Inferior parietal cortex (tissue), 1 donor: ENCODE results near the gene EDIL3.
"Not testable (repeated sequence)": the region's sequence is repeated elsewhere in the genome, so short reads cannot be mapped to it uniquely, and the experiment has no call there.

Experiments
- DNase-seq: peaks from one replicate; pipeline ENCODE4 v3.0.0-alpha.2; 2016; ENCODE audit errors: extremely low spot score

The EDIL3 gene

GRCh38 chr5:84181093-84181492 is 203.6 kb downstream of the EDIL3 start:
- DNase-seq = no peak

DNA sequence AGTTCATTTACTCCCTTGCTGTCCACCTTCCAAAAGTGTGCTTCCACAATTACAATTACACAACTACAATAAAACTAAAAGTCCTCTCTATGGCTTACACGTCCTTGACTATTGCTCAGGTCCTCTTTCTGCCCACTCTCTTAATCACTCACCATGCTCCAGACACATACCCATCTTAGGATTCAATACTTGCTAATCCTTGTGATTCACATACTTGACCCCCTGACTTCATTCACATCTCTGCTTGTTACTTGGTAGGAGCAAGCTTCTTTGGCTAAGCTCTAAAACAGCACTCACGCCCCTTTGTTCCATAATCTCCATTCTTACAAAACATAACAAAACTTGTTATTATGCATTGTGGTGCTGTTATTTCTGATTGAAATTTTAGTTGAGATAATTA is 215.8 kb downstream of the EDIL3 start:
- no peak for DNase-seq

- DNase-seq = no peak
These were observed 221.0 kb downstream of the EDIL3 start for GRCh38 chr5:84163671-84164070.

DNA sequence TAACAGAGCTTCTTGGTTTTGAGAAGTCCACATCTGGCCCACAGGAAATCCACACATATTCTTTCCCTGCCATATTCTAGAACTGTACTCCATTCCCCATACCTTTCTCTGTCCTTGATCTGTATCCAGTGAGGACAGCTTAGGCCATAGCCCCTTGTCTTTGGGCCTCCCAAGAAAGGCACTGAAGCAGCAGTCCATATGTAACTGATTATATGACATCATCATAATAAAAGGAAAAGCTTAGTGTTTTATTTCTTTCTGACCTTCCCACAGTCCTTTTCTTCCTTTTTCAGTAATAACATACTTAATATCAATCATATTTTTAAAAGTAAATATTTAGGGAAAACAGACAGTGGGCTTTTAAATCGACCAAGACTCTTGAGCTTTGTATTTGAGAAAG is 222.0 kb downstream of the EDIL3 start:
- no peak for DNase-seq

GRCh38 chr5:84160650-84161049 is 224.0 kb downstream of the EDIL3 start:
- not testable (repeated sequence) for DNase-seq

DNA sequence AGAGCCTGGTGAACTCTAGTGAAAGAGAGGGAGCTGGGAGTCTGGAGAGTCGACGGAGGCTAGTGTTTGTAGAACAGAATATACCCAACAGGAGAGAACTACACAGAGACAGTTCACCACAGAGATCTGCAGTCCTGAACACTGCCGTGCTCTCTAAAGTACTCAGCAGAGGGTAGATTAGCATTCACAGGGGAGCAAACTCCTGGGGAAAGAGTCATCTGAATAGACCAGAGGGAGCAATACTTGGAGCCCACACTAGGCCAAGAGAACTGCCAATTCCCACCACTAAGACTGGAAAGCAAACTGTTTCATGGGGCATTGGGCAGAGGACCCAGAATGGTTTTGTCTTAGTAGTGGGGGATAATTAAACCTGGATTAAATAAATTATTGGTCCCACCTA is 235.6 kb downstream of the EDIL3 start:
- no peak for DNase-seq

GRCh38 chr5:84148651-84149050 is 236.0 kb downstream of the EDIL3 start:
- no peak for DNase-seq

GRCh38 chr5:84137541-84137940 is 247.1 kb downstream of the EDIL3 start:
- DNase-seq = no peak

DNA sequence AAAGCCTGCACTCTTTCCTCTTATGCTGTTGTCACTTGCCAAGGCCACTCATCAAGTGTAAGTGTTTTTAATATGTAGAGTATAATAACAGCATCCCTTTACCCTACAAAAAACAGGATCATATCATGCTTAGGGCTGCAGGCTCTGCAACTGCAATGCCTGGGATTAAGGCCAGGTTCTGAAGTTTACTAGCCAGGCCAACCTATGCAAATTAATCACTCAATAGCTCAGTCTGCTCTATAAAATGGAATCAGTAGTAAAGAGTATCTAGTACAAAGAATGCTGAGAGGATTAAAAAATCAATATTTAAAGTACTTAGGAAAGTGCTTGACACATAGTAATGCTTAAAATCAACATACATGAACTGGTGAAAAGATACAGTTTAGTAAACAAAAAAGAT is 253.3 kb downstream of the EDIL3 start:
- no peak for DNase-seq

DNA sequence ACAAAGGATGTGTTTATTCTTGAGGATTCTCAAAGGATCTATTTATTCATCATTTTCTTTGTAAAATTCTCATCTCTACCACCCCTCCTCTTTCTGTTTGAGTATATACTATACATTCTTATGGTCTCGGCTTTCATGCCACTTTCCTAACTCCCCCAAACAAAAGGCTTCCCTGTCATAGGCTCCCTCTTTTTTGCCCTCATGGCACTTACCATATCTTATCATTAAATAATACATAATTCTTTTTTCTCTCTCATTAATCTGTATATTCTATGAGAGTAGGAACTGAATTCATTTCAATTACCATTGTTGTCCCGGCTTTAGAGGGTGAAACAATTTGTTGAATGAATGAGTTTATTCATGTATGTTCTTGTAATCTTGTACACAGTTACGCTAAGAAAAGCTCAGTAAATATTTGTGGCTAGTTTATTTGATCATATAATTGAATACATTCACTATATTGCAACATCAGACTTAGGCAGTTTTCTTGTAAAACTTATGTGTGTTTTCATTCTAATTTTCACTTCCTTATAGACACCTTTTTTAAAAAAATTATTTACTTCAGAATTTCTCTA is 254.6 kb downstream of the EDIL3 start:
- DNase-seq = no peak

DNA sequence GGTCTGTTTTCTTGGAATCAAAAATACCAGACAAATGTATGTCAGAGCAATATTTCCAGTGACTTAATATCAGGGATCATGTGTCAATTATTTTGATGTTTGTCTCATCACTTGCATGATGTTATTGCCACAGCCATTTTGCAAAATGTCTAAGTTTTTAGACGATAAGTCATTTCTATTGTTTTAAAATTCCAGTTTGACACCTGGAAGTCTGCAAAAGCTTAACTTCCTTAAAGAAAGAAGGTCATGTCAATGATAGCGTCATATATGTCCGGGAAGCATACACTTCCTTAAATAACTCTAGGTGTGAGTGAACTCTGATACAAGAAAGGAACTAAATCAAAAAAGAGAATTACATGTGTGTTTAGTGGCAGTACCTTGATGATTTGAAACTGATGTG is 259.5 kb downstream of the EDIL3 start:
- DNase-seq = no peak

DNA sequence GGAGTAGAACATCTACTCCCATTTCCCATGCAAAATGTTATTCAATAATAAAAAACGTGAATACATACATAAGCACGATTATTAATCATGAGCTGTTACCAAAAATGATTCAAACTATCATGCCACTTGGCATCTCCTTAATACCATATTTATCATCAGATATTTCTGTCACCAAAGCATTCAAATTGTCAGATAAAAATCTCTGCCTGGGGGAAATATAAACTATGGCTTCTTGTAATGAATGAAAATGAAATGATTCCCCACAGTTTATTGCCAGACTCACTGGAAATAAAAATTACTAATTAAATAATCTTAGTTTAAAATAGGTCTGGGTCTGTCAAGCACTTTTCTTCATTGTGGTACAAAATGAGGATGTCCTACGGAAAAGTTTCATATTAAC is 265.4 kb downstream of the EDIL3 start:
- DNase-seq = no peak

DNA sequence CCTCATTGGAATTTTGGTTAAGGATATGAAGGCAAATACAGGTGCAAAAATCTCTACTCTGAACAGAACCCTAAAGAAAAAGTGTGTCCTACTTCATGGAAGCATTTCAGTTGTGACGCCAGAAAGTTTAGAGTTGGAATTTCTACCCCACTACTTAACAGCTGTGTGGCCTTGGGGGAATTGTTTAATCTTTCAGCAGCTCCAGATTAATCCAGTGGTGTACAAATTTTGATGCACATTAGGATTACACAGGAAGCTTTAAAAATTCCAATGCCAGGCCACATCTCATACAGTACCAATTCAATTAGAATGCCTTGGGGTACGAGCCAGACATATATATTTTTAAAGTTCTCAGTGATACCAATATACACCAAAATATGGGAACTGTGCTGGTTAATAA is 266.1 kb downstream of the EDIL3 start:
- no peak for DNase-seq

DNA sequence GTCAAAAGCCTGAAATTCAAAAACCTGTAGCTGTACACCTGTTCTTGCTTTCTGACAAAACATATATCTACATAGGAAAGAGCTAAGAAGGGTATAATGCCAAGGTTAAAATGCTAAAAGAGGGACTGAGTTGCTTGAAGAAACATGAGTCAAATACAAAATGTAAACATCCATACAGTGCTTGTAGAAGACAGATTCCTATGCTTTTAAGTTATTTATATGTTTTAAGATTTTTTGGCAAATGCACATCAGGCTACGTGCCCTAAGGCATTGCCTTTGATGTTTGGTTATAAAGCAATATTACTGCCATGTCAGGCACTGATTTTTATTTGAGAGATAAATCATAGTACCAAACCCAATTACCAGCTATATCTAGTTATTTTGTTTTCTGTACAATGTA is 269.0 kb downstream of the EDIL3 start:
- no peak for DNase-seq

DNA sequence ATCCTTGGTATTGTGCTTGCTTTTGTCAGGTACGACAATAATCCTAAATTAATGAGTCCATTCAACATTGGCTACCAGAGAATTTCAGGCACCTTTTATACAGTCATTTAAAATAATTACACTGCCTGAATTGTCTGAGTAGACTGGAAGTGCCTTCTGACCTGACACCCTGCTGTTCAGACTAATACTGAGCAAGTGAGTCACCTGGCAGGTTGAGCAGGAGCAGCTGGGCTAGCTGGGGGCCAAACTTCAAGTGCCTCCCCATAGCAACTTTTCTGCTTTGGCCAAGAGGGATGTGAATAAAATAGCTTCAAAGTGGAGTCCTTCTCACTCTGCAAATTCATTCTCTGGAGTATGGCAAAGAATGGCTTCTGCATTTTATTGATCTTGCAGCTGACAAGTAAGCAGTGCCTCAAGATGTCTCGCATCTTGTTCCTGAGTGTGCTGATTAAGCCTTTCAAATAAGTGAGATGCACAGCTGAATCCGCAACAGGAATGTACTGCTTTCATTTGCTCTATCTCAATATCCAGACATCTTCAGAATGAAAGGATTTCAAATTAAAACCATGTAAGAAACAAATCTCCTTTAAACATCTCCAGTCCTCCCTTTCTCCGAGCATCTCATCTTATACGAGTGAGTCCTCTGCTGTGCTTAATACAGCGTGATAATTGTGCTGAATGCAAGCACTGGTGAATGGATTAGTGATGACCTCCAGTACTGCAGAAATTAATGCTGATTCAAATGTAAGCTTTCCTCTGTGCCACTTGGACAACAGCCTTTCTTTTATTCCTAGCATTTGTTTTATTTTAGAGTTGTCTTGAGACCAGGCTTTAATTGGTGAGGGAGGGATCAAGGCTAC is 271.2 kb downstream of the EDIL3 start:
- no peak for DNase-seq

- DNase-seq = no peak
These were observed 291.9 kb downstream of the EDIL3 start for GRCh38 chr5:84092738-84093137.

DNA sequence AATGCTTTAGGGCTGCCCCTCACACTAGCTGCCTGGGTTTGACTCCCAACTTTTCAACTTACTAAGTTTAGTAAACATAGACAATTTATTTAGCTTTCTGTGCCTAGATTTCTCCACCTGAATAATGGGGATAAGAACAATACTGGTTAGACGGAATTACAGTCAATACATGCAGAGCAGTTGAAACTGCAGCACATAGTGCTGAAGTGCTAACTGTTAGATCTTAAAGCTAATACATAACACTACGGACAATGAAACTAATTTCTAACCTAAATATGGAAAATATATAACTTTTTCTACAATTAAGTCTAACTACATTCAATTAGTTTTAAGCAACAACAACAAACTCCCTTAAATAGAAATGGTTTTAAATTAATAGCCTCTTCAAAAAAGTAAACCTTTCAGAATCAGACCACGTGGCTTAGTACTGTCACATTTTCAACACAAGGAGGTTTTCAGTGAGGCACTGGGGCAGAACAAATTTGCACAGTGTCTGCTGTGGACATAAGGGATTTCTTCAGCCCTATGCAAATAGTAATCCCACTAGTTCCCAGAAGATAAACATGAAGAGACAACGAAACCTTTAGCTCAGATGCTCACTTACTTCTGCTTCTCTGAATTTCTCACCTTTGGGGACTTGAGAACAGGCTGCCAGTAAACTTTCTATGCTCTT is 293.4 kb downstream of the EDIL3 start:
- DNase-seq = no peak

GRCh38 chr5:84088996-84089395 is 295.7 kb downstream of the EDIL3 start:
- peak; percentile 27 for DNase-seq

DNA sequence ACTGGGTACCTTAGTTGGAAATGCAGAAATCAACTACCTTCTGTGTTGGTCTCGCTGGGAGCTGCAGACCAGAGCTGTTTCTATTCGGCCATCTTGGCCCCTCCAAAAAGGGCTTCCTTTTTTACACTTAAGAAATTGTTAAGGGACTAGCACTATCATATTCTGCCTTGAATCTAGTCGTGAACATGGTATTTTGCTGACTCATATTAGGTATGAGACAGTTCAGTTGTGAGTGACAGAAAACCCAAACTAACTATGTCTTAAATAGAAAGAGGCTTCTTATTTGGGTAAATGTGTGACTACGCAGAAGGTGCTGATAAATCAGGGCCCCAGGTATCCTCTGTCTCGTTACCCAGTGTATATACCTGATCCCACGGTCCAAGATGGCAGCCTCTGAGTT is 298.2 kb downstream of the EDIL3 start:
- DNase-seq = no peak

DNA sequence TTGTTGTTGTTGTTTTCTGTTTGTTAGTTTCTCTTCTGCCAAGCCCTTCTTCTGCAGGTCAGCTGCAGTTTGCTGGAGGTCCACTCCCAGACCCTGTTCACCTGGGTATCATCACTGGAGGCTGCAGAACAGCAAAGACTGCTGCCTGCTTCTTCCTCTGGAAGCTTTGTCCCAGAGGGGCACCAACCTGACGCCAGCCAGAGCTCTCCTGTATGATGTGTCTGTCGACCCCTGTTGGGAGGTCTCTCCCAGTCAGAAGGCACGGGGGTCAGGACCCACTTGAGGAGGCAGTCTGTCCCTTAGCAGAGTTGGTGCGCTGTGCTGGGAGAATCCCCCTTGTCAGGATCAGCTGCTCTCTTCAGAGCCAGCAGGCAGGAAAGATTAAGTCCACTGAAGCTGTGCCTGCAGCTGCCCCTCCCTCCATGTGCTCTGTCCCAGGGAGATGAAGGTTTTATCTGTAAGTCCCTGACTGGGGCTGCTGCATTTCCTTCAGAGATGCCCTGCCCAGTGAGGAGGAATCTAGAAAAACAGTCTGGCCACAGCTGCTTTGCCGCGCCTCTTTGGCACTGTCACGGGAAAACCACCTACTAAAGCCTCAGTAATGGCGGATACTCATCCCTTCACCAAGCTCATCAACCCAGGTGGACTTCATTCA is 299.2 kb downstream of the EDIL3 start:
- DNase-seq = no peak

DNA sequence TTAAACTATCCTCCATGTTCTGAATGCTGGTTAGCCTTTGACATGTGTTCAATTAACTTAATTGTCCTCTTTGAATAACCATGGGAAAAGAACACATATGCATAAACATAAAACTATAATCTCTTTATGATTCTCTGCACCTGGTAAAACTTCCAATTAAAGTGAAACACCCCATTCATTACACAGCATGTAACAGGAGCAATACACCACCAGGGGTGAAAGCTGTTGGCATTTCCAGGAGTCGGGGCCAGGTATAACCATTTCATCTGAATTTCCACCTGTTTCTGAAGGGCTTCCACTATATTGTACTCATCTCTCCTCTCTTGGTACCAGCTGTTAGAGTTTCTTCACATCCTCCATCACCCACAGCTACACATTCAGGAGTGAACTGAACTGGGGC is 303.8 kb downstream of the EDIL3 start:
- DNase-seq = no peak

DNA sequence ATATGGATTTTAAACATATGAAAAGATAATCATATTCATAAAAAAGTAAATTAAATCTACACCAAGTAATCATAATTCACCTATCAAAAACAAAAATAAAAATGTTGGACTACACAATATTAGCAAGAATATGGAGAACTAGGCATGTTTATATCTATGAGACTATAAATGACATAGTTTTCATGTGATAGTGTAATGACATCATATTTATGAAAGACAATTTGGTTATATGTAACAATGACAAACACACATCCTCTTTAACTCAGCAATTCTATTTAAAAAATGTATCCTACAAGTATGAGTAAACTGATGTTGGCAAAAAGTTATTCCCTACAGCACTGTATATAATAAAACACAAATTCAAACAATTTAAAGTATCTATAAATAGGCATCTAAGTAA is 312.3 kb downstream of the EDIL3 start:
- no peak for DNase-seq
